B cell (primary cell): ENCODE measurements around the gene TP53I3. TPM values are rescaled to one million over a fixed set of nuclear protein-coding genes. Genes with fewer than 3 reads are reported as not detected.

ENCODE experiments used
- ATAC-seq: fragments of 200-7000 bp; cut with Tn5 transposase; one replicate; pipeline ENCODE4 v1.10.0; 2021; ENCODE audit warnings: low read depth, mild to moderate bottlenecking, moderate number of reproducible peaks, moderate library complexity
- CTCF ChIA-PET: fragments of 350-600 bp; sonication (Branson Sonifier 250); formaldehyde crosslinking; loops from one replicate; lab custom pipeline; 2021; ENCODE audit warnings: antibody characterized with exemption, inconsistent platforms; lab: Charles Lee
- POLR2A ChIA-PET: fragments of 350-600 bp; sonication (Branson Sonifier 250); formaldehyde crosslinking; loops from one replicate; lab custom pipeline; 2021; ENCODE audit warnings: antibody characterized with exemption; lab: Charles Lee
- DNase-seq: peaks from one replicate; pipeline ENCODE4 v3.0.0; 2013
- H2AFZ ChIP-seq: 2 replicates; pipeline ENCODE4 v1.6.1; 2012; ENCODE audit warnings: mild to moderate bottlenecking, low read depth, low read length; ENCODE audit not compliant: insufficient read depth, poor library complexity, severe bottlenecking
- H3K27ac ChIP-seq, 2 donors: 1 replicate in 1 of 2; 2 replicates in 1 of 2; pipeline ENCODE4 v1.5.1; 2012 to 2013; ENCODE audit warnings: low read length in 2 of 2, mild to moderate bottlenecking in 2 of 2, moderate library complexity in 1 of 2
- H3K27me3 ChIP-seq, 4 experiments: fragments of 200-600 bp in 1 of 4; sonication (generic) in 1 of 4; replicated peaks in 1 of 4; 1 replicate in 2 of 4; 2 replicates in 2 of 4; pipeline versions ENCODE4 v1.6.1 to v1.7.0; 2013 to 2016; ENCODE audit warnings: low read length in 3 of 4, mild to moderate bottlenecking in 2 of 4, mixed read lengths in 1 of 4, moderate library complexity in 1 of 4; ENCODE audit not compliant: insufficient read depth in 4 of 4, control insufficient read depth in 3 of 4; ENCODE audit errors: control extremely low read depth in 1 of 4
- H3K36me3 ChIP-seq, 2 experiments: replicated peaks in 1 of 2; 1 replicate in 1 of 2; 2 replicates in 1 of 2; pipeline versions ENCODE4 v1.6.1 to v1.7.1; 2013; ENCODE audit warnings: low read length in 1 of 2; ENCODE audit not compliant: insufficient read depth in 2 of 2, control insufficient read depth in 1 of 2; ENCODE audit errors: control extremely low read depth in 1 of 2, extremely low read depth in 1 of 2
- H3K4me1 ChIP-seq, 2 donors: fragments of 200-600 bp in 1 of 2; sonication (generic) in 1 of 2; 1 replicate in 1 of 2; 2 replicates in 1 of 2; pipeline versions ENCODE4 v1.5.1 to v1.6.1; 2013 to 2017; ENCODE audit warnings: low read length in 2 of 2; ENCODE audit not compliant: control insufficient read depth in 2 of 2, insufficient read depth in 2 of 2
- H3K4me2 ChIP-seq: replicated peaks from 2 replicates; pipeline ENCODE3; 2012; ENCODE audit warnings: mild to moderate bottlenecking, low read depth, low read length; ENCODE audit not compliant: poor library complexity, severe bottlenecking
- H3K4me3 ChIP-seq, 5 experiments: fragments of 200-600 bp in 1 of 5; sonication (generic) in 1 of 5; 1 replicate in 3 of 5; 2 replicates in 2 of 5; pipeline versions ENCODE4 v1.5.1 to v1.7.0; 2011 to 2016; ENCODE audit warnings: low read length in 4 of 5, mild to moderate bottlenecking in 4 of 5, low read depth in 2 of 5, control low read depth in 1 of 5, moderate library complexity in 1 of 5; ENCODE audit not compliant: insufficient read depth in 1 of 5; ENCODE audit errors: control extremely low read depth in 1 of 5, extremely low read depth in 1 of 5
- H3K79me2 ChIP-seq: fragments of 200-600 bp; sonication (generic); one replicate; pipeline ENCODE4 v1.6.0; 2016; ENCODE audit warnings: low read length; ENCODE audit not compliant: control insufficient read depth, insufficient read depth
- H3K9ac ChIP-seq: fragments of 200-600 bp; sonication (generic); 2 replicates; pipeline ENCODE4 v1.6.1; 2017; ENCODE audit warnings: mild to moderate bottlenecking, low read length, moderate library complexity
- H3K9me3 ChIP-seq, 3 donors: one replicate each; pipeline versions ENCODE4 v1.6.1 to v1.7.1; 2013; ENCODE audit warnings: low read length in 2 of 3; ENCODE audit not compliant: control insufficient read depth in 2 of 3, insufficient read depth in 1 of 3; ENCODE audit errors: control extremely low read depth in 1 of 3
- H4K20me1 ChIP-seq: 2 replicates; pipeline ENCODE4 v1.6.0; 2012; ENCODE audit warnings: mild to moderate bottlenecking, low read length; ENCODE audit not compliant: insufficient read depth, control insufficient read depth, poor library complexity, severe bottlenecking
- H3K27ac Mint-ChIP-seq: one replicate; pipeline ENCODE4 v1.8.0; 2021; ENCODE audit warnings: mixed read lengths
- H3K27me3 Mint-ChIP-seq: one replicate; pipeline ENCODE4 v1.8.0; 2021; ENCODE audit warnings: mixed read lengths
- H3K4me1 Mint-ChIP-seq: one replicate; pipeline ENCODE4 v1.8.0; 2021; ENCODE audit warnings: mixed read lengths
- H3K4me3 Mint-ChIP-seq: one replicate; pipeline ENCODE4 v1.8.0; 2021; ENCODE audit warnings: mixed read lengths
- H3K9me3 Mint-ChIP-seq: one replicate; pipeline ENCODE4 v1.8.0; 2022; ENCODE audit warnings: mixed read lengths; ENCODE audit not compliant: insufficient read depth
- CTCF ChIP-seq: fragments of 200-600 bp; IDR thresholded peaks from one replicate; pipeline ENCODE4 v1.8.0; 2022; ENCODE audit warnings: antibody characterized with exemption, mild to moderate bottlenecking
- EZH2 ChIP-seq: IDR thresholded peaks from 2 replicates; pipeline ENCODE4 v1.6.1; 2012; ENCODE audit warnings: borderline replicate concordance, low read depth, mild to moderate bottlenecking, moderate library complexity, low read length; ENCODE audit not compliant: insufficient read depth, poor library complexity, severe bottlenecking
- WGBS: methylation state at CpG from one replicate; pipeline ENCODE4 v1.1.5; 2013; ENCODE audit warnings: missing lambda C conversion rate; ENCODE audit not compliant: insufficient coverage; 5-methylcytosine and 5-hydroxymethylcytosine counted together
- intact Hi-C: fragments of 100-400 bp; cut with micrococcal nuclease; formaldehyde crosslinking; loops from one replicate; pipeline ENCODE4 v1.10.0; 2022
- polyA plus RNA-seq: library from polyadenylated mRNA; depleted of rRNA; stranded (reverse); fragments of >200 nt; gene quantifications from 2 replicates; pipeline ENCODE4 v1.2.3, GENCODE V29; 2012
- total RNA-seq, 2 donors: library from RNA; stranded (reverse); fragments of 120-200 nt in 1 of 2; gene quantifications; 1 replicate in 1 of 2; 2 replicates in 1 of 2; pipeline versions ENCODE4 v1.2.3 to v1.2.4, GENCODE V29; 2013 to 2022

TP53I3 gene
- total and polyA plus RNA-seq, 2 donors (not counting 1 experiment from before 2014, with no cell fraction given), result 3.9 to 7.3 TPM

- ChIA-PET POLR2A (interaction anchor here (0.6 to 1.6 kb wide), 13 partner anchors 7 to 415 kb away, joined by 3 to 43 read pairs (median 5); partner anchors contain the start of genes ATAD2B, FKBP1B, PFN4 and TP53I3), CTCF (interaction anchor here (0.7 to 3.7 kb wide), 8 partner anchors 8 to 253 kb away, joined by 3 to 16 read pairs (median 6); partner anchors contain the start of genes ATAD2B, PFN4, TP53I3 and WDCP)
- H3K9ac ChIP-seq, result peak overlapping the region; percentile 85
- ATAC-seq (no peak), DNase-seq (no peak)
- intact Hi-C loops, result loop anchor here (1.0 to 10.0 kb wide), 7 partner anchors 7 to 692 kb away; partner anchors contain the start of genes ATAD2B, FAM228B, KLHL29 and PFN4
- under 1% methylated on average over 41 of the region's 41 CpGs for WGBS
- peak overlapping the region in 4 of 5 experiments; percentile 83 to 99 (median 95) for H3K4me3 ChIP-seq
- Mint-ChIP-seq H3K27ac (peak overlapping the region; percentile 99), H3K4me1 (peaks cover 33% of the 10 kb centered on the region), H3K9me3 (no peaks in the 10 kb centered on the region), H3K4me3 (peak overlapping the region; percentile 98), H3K27me3 (no peaks in the 10 kb centered on the region)
- no peaks in the 10 kb centered on the region for H3K9me3 ChIP-seq
- no peak for TF ChIP-seq CTCF
- TF ChIP-seq EZH2, result no peak
- no peaks in the 10 kb centered on the region for H3K27me3 ChIP-seq
- H3K4me1 ChIP-seq, result peaks cover 15 to 18% of the 10 kb centered on the region in 2 donors
- peaks cover 5% of the 10 kb centered on the region for H4K20me1 ChIP-seq
- H3K79me2 ChIP-seq, result peaks cover 26% of the 10 kb centered on the region
- H3K4me2 ChIP-seq, result peak overlapping the region; percentile 83
- peak overlapping the region; percentile 95 for H2AFZ ChIP-seq
- peak overlapping the region; percentile 84 to 87 for H3K27ac ChIP-seq
- H3K36me3 ChIP-seq, result peaks cover 0 to 23% of the 10 kb centered on the region in 2 experiments
Measured at GRCh38 chr2:24076849-24077534, 7.6 kb downstream of the TP53I3 start.
